OCI-LY7 (cell line): Measurements from ENCODE around the gene TANC1. TPM values are rescaled to one million over a fixed set of nuclear protein-coding genes. Genes with fewer than 3 reads are reported as not detected.

Source experiments
- BruUV-seq: library from RNA; stranded (reverse); fragments of 400-500 nt; replicated peaks from 2 replicates; lab custom pipeline; 2021; lab: Mats Ljungman, UMichigan
- CTCF ChIA-PET: fragments of 300-600 bp; sonication (Branson Sonifier 250); formaldehyde crosslinking; loops from one replicate; lab custom pipeline; 2022; ENCODE audit warnings: antibody characterized with exemption; ENCODE audit not compliant: unreplicated experiment; lab: Charles Lee
- POLR2A ChIA-PET: fragments of 300-600 bp; sonication (Branson Sonifier 250); formaldehyde crosslinking; loops from one replicate; lab custom pipeline; 2022; ENCODE audit warnings: antibody characterized with exemption; lab: Charles Lee
- DNase-seq: peaks from one replicate; pipeline ENCODE4 v3.0.0-alpha.2; 2015; ENCODE audit warnings: low spot score
- H2AFZ ChIP-seq: fragments of 200-600 bp; sonication (generic), shearing (Covaris generic); 2 replicates; pipeline ENCODE4 v1.6.1; 2014; ENCODE audit warnings: mild to moderate bottlenecking, antibody characterized with exemption, low read length, moderate library complexity
- H3K27ac ChIP-seq: fragments of 200-600 bp; sonication (generic); 2 replicates; pipeline ENCODE4 v1.5.1; 2014; ENCODE audit warnings: mixed run types, low read depth, mild to moderate bottlenecking, moderate library complexity, low read length, inconsistent platforms; ENCODE audit not compliant: poor library complexity, severe bottlenecking
- H3K36me3 ChIP-seq: fragments of 200-600 bp; sonication (generic); 2 replicates; pipeline ENCODE4 v1.6.1; 2014; ENCODE audit warnings: mild to moderate bottlenecking, antibody characterized with exemption, low read length, moderate library complexity, mixed read lengths; ENCODE audit not compliant: insufficient read depth
- H3K4me1 ChIP-seq: fragments of 200-600 bp; sonication (generic); 2 replicates; pipeline ENCODE4 v1.5.1; 2014; ENCODE audit warnings: mild to moderate bottlenecking, low read length; ENCODE audit not compliant: insufficient read depth, poor library complexity, severe bottlenecking
- H3K4me2 ChIP-seq: fragments of 200-600 bp; sonication (generic); 2 replicates; pipeline ENCODE4 v1.6.1; 2014; ENCODE audit warnings: mild to moderate bottlenecking, low read length
- H3K4me3 ChIP-seq: fragments of 200-600 bp; sonication (generic); 2 replicates; pipeline ENCODE4 v1.5.1; 2014; ENCODE audit warnings: mild to moderate bottlenecking, low read depth, low read length; ENCODE audit not compliant: poor library complexity, severe bottlenecking
- H3K79me2 ChIP-seq: fragments of 200-600 bp; sonication (generic); 2 replicates; pipeline ENCODE4 v1.6.1; 2016; ENCODE audit warnings: low read depth, mild to moderate bottlenecking, low read length, moderate library complexity, mixed read lengths; ENCODE audit not compliant: insufficient read depth
- H3K9me2 ChIP-seq: fragments of 200-600 bp; sonication (generic); 2 replicates; pipeline ENCODE4 v1.6.1; 2016; ENCODE audit warnings: mild to moderate bottlenecking, low read length, mixed read lengths; ENCODE audit not compliant: insufficient read depth
- H3K9me3 ChIP-seq: fragments of 200-600 bp; sonication (generic); 2 replicates; pipeline ENCODE4 v1.6.1; 2014; ENCODE audit warnings: mild to moderate bottlenecking, mixed run types, low read length, mixed read lengths
- H4K20me1 ChIP-seq: fragments of 200-600 bp; sonication (generic); 2 replicates; pipeline ENCODE4 v1.6.1; 2014; ENCODE audit warnings: mild to moderate bottlenecking, antibody characterized with exemption, low read length, moderate library complexity, mixed read lengths; ENCODE audit not compliant: insufficient read depth
- CTCF ChIP-seq: fragments of 200-600 bp; sonication (generic); conservative IDR thresholded peaks from 2 replicates; pipeline ENCODE4 v1.5.1; 2014; ENCODE audit warnings: mild to moderate bottlenecking, antibody characterized with exemption, low read length, moderate library complexity, mixed read lengths
- EZH2phosphoT487 ChIP-seq: fragments of 200-600 bp; sonication (generic); IDR thresholded peaks from 2 replicates; pipeline ENCODE4 v1.6.1; 2018; ENCODE audit warnings: low read depth, borderline replicate concordance, mild to moderate bottlenecking, mixed run types, antibody characterized with exemption, low read length, moderate library complexity, mixed read lengths
- intact Hi-C: fragments of 100-400 bp; cut with micrococcal nuclease; formaldehyde crosslinking; loops from one replicate; pipeline ENCODE4 v1.10.0; 2022; ENCODE audit not compliant: unreplicated experiment
- total RNA-seq, 2 experiments: library from RNA; depleted of rRNA in 1 of 2; stranded (reverse); fragments of >200 nt in 1 of 2; shearing (Covaris generic) in 1 of 2; gene quantifications; 2 replicates each; pipeline ENCODE4 v1.2.3, GENCODE V29; 2014 to 2022

Gene TANC1
- total RNA-seq, 2 experiments from 2014 or later = 0.04 TPM; not detected in 1

DNA sequence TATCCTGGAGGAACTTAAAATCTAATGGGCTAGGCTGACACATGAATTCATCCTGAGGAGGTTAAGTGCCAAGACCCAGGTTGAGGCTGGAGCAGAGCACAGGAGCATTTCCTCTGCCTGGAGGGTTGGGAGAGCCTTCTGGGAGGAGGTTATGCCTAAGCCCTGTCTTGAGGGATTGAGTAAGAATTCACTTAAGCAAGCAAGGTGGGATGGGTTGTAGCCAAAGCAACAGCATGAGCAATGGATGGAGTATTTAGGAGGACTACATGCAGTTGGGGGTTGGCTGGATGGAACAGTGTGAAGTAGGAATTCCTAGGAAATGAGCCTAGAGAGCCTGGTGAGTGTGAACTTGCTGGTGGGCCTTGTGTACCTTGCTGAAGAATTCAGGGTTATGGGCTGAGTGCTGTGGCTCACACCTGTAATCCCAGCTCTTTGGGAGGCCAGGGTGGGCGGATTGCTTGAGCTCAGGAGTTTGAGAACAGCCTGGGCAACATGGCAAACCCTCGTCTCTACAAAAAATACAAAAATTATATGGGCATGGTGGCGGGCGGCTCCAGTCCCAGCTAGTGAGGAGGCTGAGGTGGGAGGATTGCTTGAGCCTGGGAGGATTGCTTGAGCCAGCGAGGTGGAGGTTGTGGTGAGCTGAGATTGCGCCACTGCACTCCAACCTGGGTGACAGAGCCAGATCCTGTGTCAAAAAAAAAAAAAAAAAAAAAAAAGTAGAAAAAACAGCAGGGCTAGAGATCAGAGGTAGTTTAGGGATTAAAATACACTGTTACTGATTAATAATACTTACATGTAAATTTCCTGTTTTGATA is 22.2 kb downstream of the TANC1 start:
- Histone ChIP-seq H2AFZ (no peak overlapping the region), H3K27ac (no peak overlapping the region), H3K79me2 (no peaks in the 10 kb centered on the region), H3K9me2 (no peaks in the 10 kb centered on the region), H3K9me3 (no peaks in the 10 kb centered on the region), H3K4me3 (no peak overlapping the region), H4K20me1 (no peaks in the 10 kb centered on the region), H3K4me2 (no peak overlapping the region), H3K4me1 (no peaks in the 10 kb centered on the region), H3K36me3 (no peaks in the 10 kb centered on the region)
- intact Hi-C loops = no loop called here
- CTCF ChIA-PET = no interaction called here
- no peak for DNase-seq
- POLR2A ChIA-PET = no interaction called here
- no TSS peak for BruUV-seq
- TF ChIP-seq CTCF (no peak), EZH2phosphoT487 (no peak)

DNA sequence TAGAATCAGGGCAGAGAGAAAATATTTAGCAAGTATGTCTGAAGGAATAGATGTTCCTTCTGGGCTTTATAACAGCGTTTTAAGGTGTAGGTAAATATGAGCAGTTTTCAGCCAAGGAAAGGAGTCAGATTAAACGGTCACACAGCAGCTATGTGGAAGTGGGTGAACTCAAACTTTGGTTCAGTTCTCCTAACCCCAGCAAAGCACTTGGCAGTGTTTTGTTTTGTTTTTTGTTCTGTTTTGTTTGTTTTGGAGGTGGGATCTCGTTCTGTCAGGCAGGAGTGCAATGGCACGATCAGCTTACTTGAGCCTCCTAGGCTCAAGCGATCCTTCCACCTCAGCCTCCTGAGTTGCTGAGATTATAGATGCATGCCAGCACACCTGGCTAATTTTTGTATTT is 24.6 kb downstream of the TANC1 start:
- intact Hi-C loops = no loop called here
- TF ChIP-seq EZH2phosphoT487 = no peak
- no peak for TF ChIP-seq CTCF
- H3K4me2 ChIP-seq = no peak overlapping the region
- H3K4me3 ChIP-seq = no peak overlapping the region
- H3K79me2 ChIP-seq = no peaks in the 10 kb centered on the region
- no peaks in the 10 kb centered on the region for H3K9me2 ChIP-seq
- CTCF ChIA-PET = no interaction called here
- POLR2A ChIA-PET = no interaction called here
- H2AFZ ChIP-seq = no peak overlapping the region
- no peaks in the 10 kb centered on the region for H3K9me3 ChIP-seq
- no TSS peak for BruUV-seq
- no peak for DNase-seq
- H3K27ac ChIP-seq = no peak overlapping the region
- H3K36me3 ChIP-seq = no peaks in the 10 kb centered on the region
- no peaks in the 10 kb centered on the region for H3K4me1 ChIP-seq
- no peaks in the 10 kb centered on the region for H4K20me1 ChIP-seq
